LoVo (cell line): ENCODE results near the gene BCAS3.
"Not testable (repeated sequence)": the region's sequence is repeated elsewhere in the genome, so short reads cannot be mapped to it uniquely, and the experiment has no call there.

ENCODE experiments used
- DNase-seq: peaks from one replicate; pipeline ENCODE4 v3.0.0-alpha.2; 2016; ENCODE audit warnings: low spot score

The BCAS3 gene

GRCh38 chr17:61230461-61230860 is 552.8 kb downstream of the BCAS3 start:
- DNase-seq: no peak

GRCh38 chr17:61230972-61231820 is 553.5 kb downstream of the BCAS3 start:
- peak; percentile 25 for DNase-seq

GRCh38 chr17:61232871-61233270 is 555.2 kb downstream of the BCAS3 start:
- no peak for DNase-seq

- DNase-seq: no peak
Observed at GRCh38 chr17:61233991-61234750, 556.5 kb downstream of the BCAS3 start.

GRCh38 chr17:61235001-61235826 is 557.6 kb downstream of the BCAS3 start:
- no peak for DNase-seq

GRCh38 chr17:61235827-61236197 is 558.2 kb downstream of the BCAS3 start:
- peak; percentile 40 for DNase-seq

GRCh38 chr17:61237275-61237674 is 559.6 kb downstream of the BCAS3 start:
- DNase-seq: no peak

GRCh38 chr17:61238455-61238933 is 560.8 kb downstream of the BCAS3 start:
- no peak for DNase-seq

- DNase-seq: no peak
Observed at GRCh38 chr17:61239327-61239726, 561.7 kb downstream of the BCAS3 start.

- no peak for DNase-seq
Observed at GRCh38 chr17:61239953-61240352, 562.3 kb downstream of the BCAS3 start.

GRCh38 chr17:61240851-61241468 is 563.3 kb downstream of the BCAS3 start:
- DNase-seq: no peak

GRCh38 chr17:61244988-61245387 is 567.3 kb downstream of the BCAS3 start:
- DNase-seq: not testable (repeated sequence)

- no peak for DNase-seq
Observed at GRCh38 chr17:61245706-61246135, 568.1 kb downstream of the BCAS3 start.

GRCh38 chr17:61247439-61247838 is 569.8 kb downstream of the BCAS3 start:
- DNase-seq: peak; percentile 50

- peak; percentile 88 for DNase-seq
Observed at GRCh38 chr17:61248399-61248798, 570.7 kb downstream of the BCAS3 start.

- DNase-seq: no peak
Observed at GRCh38 chr17:61249649-61250299, 572.1 kb downstream of the BCAS3 start.

- peak; percentile 71 for DNase-seq
Observed at GRCh38 chr17:61250335-61250890, 572.8 kb downstream of the BCAS3 start.

GRCh38 chr17:61251939-61252865 is 574.6 kb downstream of the BCAS3 start:
- DNase-seq: peak; percentile 60

GRCh38 chr17:61253362-61253761 is 575.7 kb downstream of the BCAS3 start:
- no peak for DNase-seq
